Mesenchymal stem cell (in vitro differentiated cells and primary cell): ENCODE results near the gene RAD51B.

Experiments
- DNase-seq: peaks from one replicate; pipeline ENCODE4 v3.0.0-alpha.2; 2013
- H2AFZ ChIP-seq: one replicate; pipeline ENCODE4 v1.6.1; 2013; ENCODE audit warnings: low read depth, mild to moderate bottlenecking, control low read depth, inconsistent platforms, low read length, moderate library complexity
- H2AK5ac ChIP-seq: 2 replicates; pipeline ENCODE4 v1.6.1; 2013; ENCODE audit warnings: low read length, moderate library complexity, mild to moderate bottlenecking, inconsistent platforms; ENCODE audit not compliant: severe bottlenecking
- H2BK120ac ChIP-seq: one replicate; pipeline ENCODE4 v1.6.1; 2013; ENCODE audit warnings: low read depth, mild to moderate bottlenecking, inconsistent platforms, low read length, moderate library complexity
- H2BK12ac ChIP-seq, 2 experiments: one replicate each; pipeline ENCODE4 v1.6.1; 2013; ENCODE audit warnings: inconsistent platforms in 2 of 2, low read length in 2 of 2, mild to moderate bottlenecking in 2 of 2, moderate library complexity in 2 of 2, control low read depth in 1 of 2
- H2BK15ac ChIP-seq: one replicate; pipeline ENCODE4 v1.6.1; 2013; ENCODE audit warnings: mild to moderate bottlenecking, low read depth, inconsistent platforms; ENCODE audit not compliant: poor library complexity, severe bottlenecking
- H2BK5ac ChIP-seq: 2 replicates; pipeline ENCODE4 v1.6.1; 2013; ENCODE audit warnings: low read depth, mild to moderate bottlenecking, low read length, control low read depth, inconsistent platforms; ENCODE audit not compliant: poor library complexity, severe bottlenecking
- H3K14ac ChIP-seq, 2 experiments: one replicate each; pipeline ENCODE4 v1.6.1; 2013; ENCODE audit warnings: inconsistent platforms in 2 of 2, low read length in 2 of 2, control low read depth in 1 of 2, mild to moderate bottlenecking in 1 of 2, moderate library complexity in 1 of 2
- H3K18ac ChIP-seq, 2 experiments: one replicate each; pipeline ENCODE4 v1.6.1; 2013; ENCODE audit warnings: inconsistent platforms in 2 of 2, low read length in 2 of 2, control low read depth in 1 of 2, low read depth in 1 of 2, mild to moderate bottlenecking in 1 of 2
- H3K23ac ChIP-seq, 2 experiments: one replicate each; pipeline ENCODE4 v1.6.1; 2013; ENCODE audit warnings: inconsistent platforms in 2 of 2, low read length in 2 of 2, mild to moderate bottlenecking in 2 of 2, moderate library complexity in 2 of 2, control low read depth in 1 of 2
- H3K27ac ChIP-seq: 2 replicates; pipeline ENCODE4 v1.5.1; 2013; ENCODE audit warnings: mild to moderate bottlenecking, moderate library complexity, low read length, control low read depth, inconsistent platforms; ENCODE audit not compliant: poor library complexity, severe bottlenecking
- H3K27me3 ChIP-seq, 2 experiments: 2 replicates each; pipeline versions ENCODE4 v1.6.1 to v1.7.0; 2013; ENCODE audit warnings: low read length in 2 of 2, mild to moderate bottlenecking in 2 of 2, moderate library complexity in 2 of 2, control low read depth in 1 of 2, inconsistent platforms in 1 of 2; ENCODE audit not compliant: control insufficient read depth in 1 of 2, insufficient read depth in 1 of 2
- H3K36me3 ChIP-seq, 2 experiments: 2 replicates each; pipeline versions ENCODE4 v1.6.1 to v1.7.0; 2013; ENCODE audit warnings: low read length in 2 of 2, control low read depth in 1 of 2, inconsistent platforms in 1 of 2, low read depth in 1 of 2, mild to moderate bottlenecking in 1 of 2; ENCODE audit not compliant: insufficient read depth in 2 of 2, control insufficient read depth in 1 of 2
- H3K4ac ChIP-seq, 2 experiments: one replicate each; pipeline ENCODE4 v1.6.1; 2013; ENCODE audit warnings: inconsistent platforms in 2 of 2, low read length in 2 of 2, mild to moderate bottlenecking in 2 of 2, moderate library complexity in 2 of 2, control low read depth in 1 of 2, low read depth in 1 of 2
- H3K4me1 ChIP-seq: 2 replicates; pipeline ENCODE4 v1.6.1; 2013; ENCODE audit warnings: low read depth, low read length, control low read depth; ENCODE audit not compliant: control insufficient read depth, insufficient read depth
- H3K4me2 ChIP-seq: 2 replicates; pipeline ENCODE4 v1.6.1; 2013; ENCODE audit warnings: low read length, mild to moderate bottlenecking, inconsistent platforms; ENCODE audit not compliant: poor library complexity, severe bottlenecking
- H3K4me3 ChIP-seq, 2 experiments: 2 replicates each; pipeline versions ENCODE4 v1.5.1 to v1.7.0; 2013; ENCODE audit warnings: low read length in 2 of 2, mild to moderate bottlenecking in 2 of 2, control low read depth in 1 of 2, low read depth in 1 of 2; ENCODE audit not compliant: insufficient read depth in 1 of 2
- H3K79me1 ChIP-seq: replicated peaks from 2 replicates; pipeline ENCODE4 v1.6.1; 2013; ENCODE audit warnings: mild to moderate bottlenecking, control low read depth, low read length, inconsistent platforms; ENCODE audit not compliant: poor library complexity, severe bottlenecking
- H3K9ac ChIP-seq: 2 replicates; pipeline ENCODE4 v1.7.0; 2013; ENCODE audit warnings: mild to moderate bottlenecking, low read length, moderate library complexity
- H3K9me3 ChIP-seq: 2 replicates; pipeline ENCODE4 v1.7.0; 2013; ENCODE audit warnings: mild to moderate bottlenecking, low read length; ENCODE audit not compliant: control insufficient read depth
- H4K8ac ChIP-seq: one replicate; pipeline ENCODE4 v1.6.1; 2013; ENCODE audit warnings: inconsistent platforms, mild to moderate bottlenecking, low read length, moderate library complexity
- H4K91ac ChIP-seq: one replicate; pipeline ENCODE4 v1.6.1; 2013; ENCODE audit warnings: mild to moderate bottlenecking, low read length, inconsistent platforms
- WGBS: methylation state at CpG from one replicate; pipeline ENCODE4 v1.1.7; 2013; ENCODE audit warnings: mixed read lengths; 5-methylcytosine and 5-hydroxymethylcytosine counted together

RAD51B gene

GRCh38 chr14:68470361-68470760 lies 650.8 kb downstream of the RAD51B start:
- Histone ChIP-seq H2BK12ac (no peak overlapping the region), H2BK120ac (no peak overlapping the region), H2AFZ (no peak overlapping the region), H2AK5ac (peak overlapping the region; percentile 54), H2BK15ac (no peak overlapping the region), H3K9ac (peak overlapping the region; percentile 25), H3K27ac (no peak overlapping the region), H3K18ac (no peak overlapping the region), H4K91ac (no peak overlapping the region), H3K4me1 (peaks cover 6% of the 10 kb centered on the region), H3K4ac (no peak overlapping the region), H3K9me3 (no peaks in the 10 kb centered on the region), H3K27me3 (peaks cover 0 to 2% of the 10 kb centered on the region in 2 experiments), H3K79me1 (no peaks in the 10 kb centered on the region), H2BK5ac (no peak overlapping the region), H4K8ac (no peak overlapping the region), H3K14ac (no peak overlapping the region), H3K36me3 (no peaks in the 10 kb centered on the region), H3K4me2 (no peak overlapping the region), H3K23ac (no peak overlapping the region), H3K4me3 (no peak overlapping the region)
- no peak for DNase-seq
- 100% methylated on average over 1 of the region's 1 CpG for WGBS

GRCh38 chr14:68471029-68471963 lies 651.7 kb downstream of the RAD51B start:
- Histone ChIP-seq H3K4me1 (peaks cover 6% of the 10 kb centered on the region), H3K27me3 (peaks cover 0 to 2% of the 10 kb centered on the region in 2 experiments), H3K18ac (no peak overlapping the region), H4K91ac (no peak overlapping the region), H2BK5ac (no peak overlapping the region), H2AK5ac (peak overlapping the region; percentile 48), H3K9ac (no peak overlapping the region), H2BK12ac (peak overlapping the region; percentile 73 to 92), H3K23ac (peak overlapping the region; percentile 49 to 60), H3K27ac (no peak overlapping the region), H3K4me2 (no peak overlapping the region), H2BK120ac (peak overlapping the region; percentile 71), H3K36me3 (no peaks in the 10 kb centered on the region), H3K9me3 (no peaks in the 10 kb centered on the region), H3K79me1 (no peaks in the 10 kb centered on the region), H3K14ac (no peak overlapping the region), H3K4me3 (no peak overlapping the region), H2AFZ (no peak overlapping the region), H4K8ac (peak overlapping the region; percentile 39), H3K4ac (no peak overlapping the region), H2BK15ac (peak overlapping the region; percentile 76)
- WGBS, result 80% methylated on average over 10 of the region's 12 CpGs
- DNase-seq, result no peak

DNA sequence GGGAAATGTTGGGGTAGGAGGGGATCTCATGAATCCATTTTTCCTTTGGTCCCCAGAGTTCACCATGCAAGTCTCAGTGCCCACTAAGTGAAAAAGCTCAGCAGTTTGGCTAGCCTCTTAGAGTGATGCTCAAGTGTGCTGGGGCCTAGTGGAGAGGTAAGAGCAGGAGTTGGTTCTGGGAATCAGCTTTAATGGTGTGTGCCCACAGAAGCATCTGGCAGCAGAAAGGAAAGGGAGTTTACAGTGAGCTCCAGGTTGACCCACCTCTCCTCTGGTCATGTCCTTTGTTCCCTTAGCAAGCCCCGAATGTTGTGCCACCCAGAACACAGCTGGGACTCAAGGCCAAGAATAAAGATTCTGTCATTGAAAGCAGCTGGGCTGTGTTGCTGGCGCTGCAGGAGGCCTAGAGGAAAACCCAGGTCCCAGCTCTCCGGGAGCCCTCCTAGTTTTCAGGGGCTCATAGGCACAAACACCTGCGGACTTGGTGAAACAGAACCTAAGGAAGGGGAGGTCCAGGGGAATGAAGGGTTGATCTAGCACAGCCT lies 652.5 kb downstream of the RAD51B start:
- Histone ChIP-seq H3K27ac (no peak overlapping the region), H3K14ac (no peak overlapping the region), H3K9ac (no peak overlapping the region), H4K8ac (no peak overlapping the region), H2BK5ac (no peak overlapping the region), H3K23ac (no peak overlapping the region), H3K4ac (no peak overlapping the region), H3K18ac (no peak overlapping the region), H2BK15ac (no peak overlapping the region), H3K4me2 (no peak overlapping the region), H2BK12ac (peak overlapping the region; percentile 15 to 61), H4K91ac (peak overlapping the region; percentile 49), H2BK120ac (no peak overlapping the region), H3K27me3 (peaks cover 0 to 2% of the 10 kb centered on the region in 2 experiments), H3K36me3 (no peaks in the 10 kb centered on the region), H3K4me1 (peaks cover 7% of the 10 kb centered on the region), H3K79me1 (no peaks in the 10 kb centered on the region), H2AK5ac (no peak overlapping the region), H3K4me3 (no peak overlapping the region), H3K9me3 (no peaks in the 10 kb centered on the region), H2AFZ (no peak overlapping the region)
- no peak for DNase-seq
- WGBS, result 97% methylated on average over 4 of the region's 4 CpGs

- peak overlapping the region; percentile 60 for H2BK15ac ChIP-seq
- H3K4me3 ChIP-seq, result no peak overlapping the region
- WGBS, result 100% methylated on average over 1 of the region's 4 CpGs
Measured at GRCh38 chr14:68473069-68473468, 653.5 kb downstream of the RAD51B start.

More at GRCh38 chr14:68473069-68473468, 653.5 kb downstream of the RAD51B start:
- H3K9ac ChIP-seq, result no peak overlapping the region
- H2BK12ac ChIP-seq, result peak overlapping the region; percentile 33 to 96
- H3K79me1 ChIP-seq, result no peaks in the 10 kb centered on the region
- H4K8ac ChIP-seq, result no peak overlapping the region
- H3K23ac ChIP-seq, result no peak overlapping the region
- H3K18ac ChIP-seq, result peak overlapping the region; percentile 40 to 49
- no peak overlapping the region for H3K27ac ChIP-seq
- peak overlapping the region; percentile 46 for H2AFZ ChIP-seq
- DNase-seq, result no peak
- peaks cover 0 to 2% of the 10 kb centered on the region in 2 experiments for H3K27me3 ChIP-seq
- H3K4ac ChIP-seq, result peak overlapping the region in 1 of 2 experiments; percentile 48
- H2BK120ac ChIP-seq, result no peak overlapping the region
- H3K4me2 ChIP-seq, result no peak overlapping the region
- H3K36me3 ChIP-seq, result no peaks in the 10 kb centered on the region
- H3K14ac ChIP-seq, result peak overlapping the region in 1 of 2 experiments; percentile 85
- H3K4me1 ChIP-seq, result peaks cover 10% of the 10 kb centered on the region
- no peak overlapping the region for H2BK5ac ChIP-seq
- no peaks in the 10 kb centered on the region for H3K9me3 ChIP-seq
- peak overlapping the region; percentile 64 for H2AK5ac ChIP-seq
- H4K91ac ChIP-seq, result no peak overlapping the region
